ENCODE results near the gene MAB21L4.

DNA sequence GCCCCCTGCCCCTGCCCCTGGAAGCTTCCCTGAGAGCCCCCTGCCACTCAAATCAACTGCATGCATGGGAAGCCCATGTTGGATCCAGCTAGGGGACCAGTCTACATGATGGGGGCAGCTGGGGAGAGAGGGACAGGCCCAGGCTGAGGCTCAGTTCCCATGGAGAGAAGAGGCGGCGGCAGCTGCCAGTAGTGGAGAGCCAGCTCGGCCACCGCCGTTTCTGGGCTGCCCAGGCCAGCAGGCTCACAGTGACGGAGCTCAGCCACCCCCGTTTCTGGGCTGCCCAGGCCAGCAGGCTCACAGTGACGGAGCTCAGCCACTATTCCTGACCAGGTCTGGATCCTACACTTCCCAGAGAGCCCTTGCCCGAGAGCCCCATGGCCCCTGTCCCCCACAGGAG is 3.6 kb downstream of the MAB21L4 start:
- TF ChIP-seq CTCF (IDR thresholded peaks at IDR 0.05 in 4 of 5, conservative IDR thresholded peaks at IDR 0.05 in 1 of 5): no peak
- TF ChIP-seq POLR2A (IDR thresholded peaks at IDR 0.05): no peak

Data from gastrocnemius medialis (tissue), 4 donors.